Esophagus squamous epithelium (tissue), 5 donors: ENCODE measurements around the gene OLFML2A. TPM values are rescaled to one million over a fixed set of nuclear protein-coding genes. Genes with fewer than 3 reads are reported as not detected.

Experiments used
- DNase-seq: peaks from one replicate; lab custom pipeline; 2025; lab: John Stamatoyannopoulos, UW
- H3K27ac ChIP-seq, 4 donors: fragments of 200-600 bp; sonication (generic); one replicate each; pipeline ENCODE4 v1.5.1; 2016 to 2019; ENCODE audit warnings: mild to moderate bottlenecking in 1 of 4
- H3K27me3 ChIP-seq, 4 donors: fragments of 200-600 bp; sonication (generic); 1 replicate in 3 of 4; 2 replicates in 1 of 4; pipeline versions ENCODE4 v1.5.1 to v1.6.0; 2017 to 2021; ENCODE audit warnings: antibody characterized with exemption in 1 of 4
- H3K36me3 ChIP-seq, 3 donors: fragments of 200-600 bp; sonication (generic); one replicate each; pipeline ENCODE4 v1.5.1; 2016 to 2019
- H3K4me1 ChIP-seq, 3 donors: fragments of 200-600 bp; sonication (generic); one replicate each; pipeline ENCODE4 v1.5.1; 2017 to 2019
- H3K4me3 ChIP-seq, 4 donors: fragments of 200-600 bp; sonication (generic); 1 replicate in 3 of 4; 2 replicates in 1 of 4; pipeline ENCODE4 v1.5.1; 2016 to 2019; ENCODE audit warnings: mild to moderate bottlenecking in 2 of 4, moderate library complexity in 1 of 4
- H3K9me3 ChIP-seq, 3 donors: fragments of 200-600 bp; sonication (generic); one replicate each; pipeline ENCODE4 v1.5.1; 2016 to 2019
- POLR2A ChIP-seq, 4 donors: fragments of 450-650 bp; IDR thresholded peaks; one replicate each; pipeline ENCODE4 v1.6.1; 2017; ENCODE audit warnings: antibody characterized with exemption in 4 of 4, mild to moderate bottlenecking in 4 of 4, moderate library complexity in 3 of 4
- WGBS, 2 donors: methylation state at CpG; one replicate each; pipeline ENCODE4 v1.1.5; 2018; 5-methylcytosine and 5-hydroxymethylcytosine counted together
- intact Hi-C: fragments of 100-400 bp; cut with DNase I; formaldehyde crosslinking; loops from one replicate; pipeline ENCODE4 v1.15.0; 2022
- total RNA-seq, 4 donors: library from RNA; depleted of rRNA; stranded (reverse); fragments of >200 nt; gene quantifications; one replicate each; pipeline ENCODE4 v1.1.0, GENCODE V29; 2016
- TF ChIP-seq, protein P1 (sequence below), 6 experiments: fragments of 450-650 bp in 4 of 6; fragments of 200-600 bp in 2 of 6; sonication (generic) in 2 of 6; IDR thresholded peaks; one replicate each; pipeline ENCODE4 v1.5.1; 2016 to 2019; ENCODE audit warnings: antibody characterized with exemption in 6 of 6, mild to moderate bottlenecking in 4 of 6, moderate library complexity in 4 of 6
- donor health status: DM: yes; HTN: yes; CAD: no.

The OLFML2A gene
- total RNA-seq, 4 donors from 2014 or later = 9.0 to 21.7 (median 13.6) TPM

DNA sequence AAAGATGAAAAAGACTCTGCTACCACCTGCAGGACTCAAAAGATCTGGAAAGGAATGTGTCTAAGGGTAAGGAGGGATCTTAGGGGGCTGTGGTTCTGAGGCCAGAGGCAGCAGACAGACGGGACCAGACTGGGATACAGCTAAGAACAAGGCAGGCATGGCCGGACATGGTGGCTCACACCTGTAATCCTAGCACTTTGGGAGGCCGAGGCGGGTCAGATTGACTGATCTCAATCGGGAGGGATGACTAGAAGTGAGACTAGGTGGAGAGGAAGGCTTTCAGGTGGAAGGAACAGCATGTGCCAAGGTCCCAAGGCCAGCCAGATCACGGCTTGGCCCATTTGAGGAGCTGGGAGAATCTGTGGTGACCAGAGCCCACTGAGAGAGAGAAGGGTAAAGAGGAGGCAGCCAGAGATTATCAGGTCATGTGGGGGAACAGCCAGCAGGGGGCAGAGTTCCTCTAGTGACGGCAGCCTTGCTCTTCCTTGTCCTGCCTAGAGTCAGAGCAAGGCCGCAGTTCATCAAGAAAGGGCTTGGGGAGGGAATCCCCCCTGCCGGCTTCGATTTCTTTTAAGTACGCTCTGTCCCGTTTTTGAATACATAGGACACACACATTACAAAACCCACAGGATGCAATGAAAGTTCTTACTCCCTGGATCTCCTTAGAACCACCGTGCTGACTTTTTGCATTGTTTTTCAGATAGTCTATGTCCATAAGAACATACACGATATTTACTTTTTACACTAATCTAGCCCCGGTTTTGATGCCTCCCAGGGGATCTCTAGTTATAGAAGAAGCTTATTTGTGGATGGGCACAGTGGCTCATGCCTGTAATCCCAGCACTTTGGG is 2.6 kb upstream of the OLFML2A start:
- Histone ChIP-seq H3K4me3 (no peak overlapping the region), H3K4me1 (peaks cover 28 to 70% (median 31%) of the 10 kb centered on the region in 3 donors), H3K9me3 (no peaks in the 10 kb centered on the region), H3K27ac (peak overlapping the region in 1 of 4 donors; percentile 36), H3K36me3 (no peaks in the 10 kb centered on the region), H3K27me3 (peaks cover 0 to 31% (median 0%) of the 10 kb centered on the region in 4 donors)
- intact Hi-C loops = no loop called here
- TF ChIP-seq, protein P1, sequence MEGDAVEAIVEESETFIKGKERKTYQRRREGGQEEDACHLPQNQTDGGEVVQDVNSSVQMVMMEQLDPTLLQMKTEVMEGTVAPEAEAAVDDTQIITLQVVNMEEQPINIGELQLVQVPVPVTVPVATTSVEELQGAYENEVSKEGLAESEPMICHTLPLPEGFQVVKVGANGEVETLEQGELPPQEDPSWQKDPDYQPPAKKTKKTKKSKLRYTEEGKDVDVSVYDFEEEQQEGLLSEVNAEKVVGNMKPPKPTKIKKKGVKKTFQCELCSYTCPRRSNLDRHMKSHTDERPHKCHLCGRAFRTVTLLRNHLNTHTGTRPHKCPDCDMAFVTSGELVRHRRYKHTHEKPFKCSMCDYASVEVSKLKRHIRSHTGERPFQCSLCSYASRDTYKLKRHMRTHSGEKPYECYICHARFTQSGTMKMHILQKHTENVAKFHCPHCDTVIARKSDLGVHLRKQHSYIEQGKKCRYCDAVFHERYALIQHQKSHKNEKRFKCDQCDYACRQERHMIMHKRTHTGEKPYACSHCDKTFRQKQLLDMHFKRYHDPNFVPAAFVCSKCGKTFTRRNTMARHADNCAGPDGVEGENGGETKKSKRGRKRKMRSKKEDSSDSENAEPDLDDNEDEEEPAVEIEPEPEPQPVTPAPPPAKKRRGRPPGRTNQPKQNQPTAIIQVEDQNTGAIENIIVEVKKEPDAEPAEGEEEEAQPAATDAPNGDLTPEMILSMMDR (IDR thresholded peaks at IDR 0.05) = peak; percentile 50 to 93 (median 89)
- TF ChIP-seq POLR2A (IDR thresholded peaks at IDR 0.05) = no peak
- WGBS, 2 donors = 30% methylated on average over 15 of the region's 15 CpGs
- no peak for DNase-seq

DNA sequence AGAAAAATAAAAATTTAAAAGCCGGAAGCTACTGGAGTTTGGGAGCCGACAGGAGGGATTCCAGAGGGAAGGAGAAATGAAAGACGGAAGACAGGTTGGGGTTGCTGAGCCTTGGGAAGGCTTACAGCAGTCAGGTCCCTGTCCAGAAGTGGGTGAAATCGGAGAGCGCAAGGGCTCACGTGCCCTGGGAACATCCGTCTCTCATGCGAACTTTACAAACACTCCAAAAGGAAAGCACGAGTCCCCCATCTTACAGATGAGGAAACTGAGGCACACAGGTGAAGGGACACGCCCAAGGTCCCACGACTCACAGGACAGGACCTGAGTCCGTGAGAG is 347 bp upstream of the OLFML2A start:
- Histone ChIP-seq H3K4me3 (peak overlapping the region; percentile 58 to 81 (median 72)), H3K36me3 (no peaks in the 10 kb centered on the region), H3K9me3 (no peaks in the 10 kb centered on the region), H3K27me3 (peaks cover 0 to 13% (median 0%) of the 10 kb centered on the region in 4 donors), H3K4me1 (peaks cover 16 to 75% (median 31%) of the 10 kb centered on the region in 3 donors), H3K27ac (peak overlapping the region; percentile 70 to 83 (median 76))
- 10 to 19% methylated on average over 9 of the region's 12 CpGs for WGBS, 2 donors
- no peak for TF ChIP-seq POLR2A (IDR thresholded peaks at IDR 0.05)
- TF ChIP-seq, protein P1 (IDR thresholded peaks at IDR 0.05) = no peak
- no peak for DNase-seq
- intact Hi-C loops = no loop called here

DNA sequence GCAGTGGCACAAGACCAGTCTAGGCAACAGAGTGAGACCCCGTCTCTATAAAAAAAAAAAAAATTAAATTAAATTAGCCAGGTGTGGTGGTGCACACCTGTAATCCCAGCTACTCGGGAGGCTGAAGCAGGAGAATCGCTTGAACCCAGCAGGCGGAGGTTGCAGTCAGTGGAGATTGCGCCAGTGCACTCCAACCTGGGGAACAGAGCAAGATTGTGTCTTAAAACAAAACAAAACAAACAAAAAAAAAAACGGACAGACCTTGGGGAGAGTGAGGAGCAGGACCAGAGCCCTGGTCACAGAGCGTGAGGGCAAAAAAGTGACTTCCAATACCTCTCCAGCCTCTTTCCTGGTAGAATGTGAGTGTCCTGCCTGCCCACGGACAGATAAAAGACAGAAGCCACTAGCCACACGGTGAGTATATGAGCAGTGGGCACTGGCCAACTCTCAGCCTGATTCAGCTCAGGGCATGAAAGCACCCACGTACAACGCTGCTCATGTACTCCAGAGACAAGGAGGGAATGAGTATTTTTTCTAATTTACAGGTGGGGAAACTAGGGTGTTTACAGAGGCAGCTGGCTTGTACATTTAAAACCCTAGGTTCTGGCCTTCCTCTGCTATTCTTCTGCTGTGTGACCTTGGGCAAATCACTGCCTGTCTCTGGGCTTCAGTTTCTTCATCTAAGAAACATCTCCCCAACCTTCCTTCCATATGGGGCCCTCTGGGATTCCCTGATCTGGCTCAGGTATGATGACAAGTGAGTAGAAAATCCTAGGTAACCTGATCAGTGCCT is 1.8 kb downstream of the OLFML2A start:
- no peak for TF ChIP-seq POLR2A (IDR thresholded peaks at IDR 0.05)
- TF ChIP-seq, protein P1 (IDR thresholded peaks at IDR 0.05) = no peak
- H3K4me1 ChIP-seq = peaks cover 16 to 80% (median 32%) of the 10 kb centered on the region in 3 donors
- peak overlapping the region in 3 of 4 donors; percentile 52 to 80 (median 75) for H3K27ac ChIP-seq
- DNase-seq = no peak
- peak overlapping the region in 1 of 4 donors; percentile 34 for H3K4me3 ChIP-seq
- H3K9me3 ChIP-seq = no peaks in the 10 kb centered on the region
- intact Hi-C loops = no loop called here
- H3K27me3 ChIP-seq = peaks cover 0 to 13% (median 0%) of the 10 kb centered on the region in 4 donors
- 69 to 72% methylated on average over 11 of the region's 11 CpGs for WGBS, 2 donors
- no peaks in the 10 kb centered on the region for H3K36me3 ChIP-seq

DNA sequence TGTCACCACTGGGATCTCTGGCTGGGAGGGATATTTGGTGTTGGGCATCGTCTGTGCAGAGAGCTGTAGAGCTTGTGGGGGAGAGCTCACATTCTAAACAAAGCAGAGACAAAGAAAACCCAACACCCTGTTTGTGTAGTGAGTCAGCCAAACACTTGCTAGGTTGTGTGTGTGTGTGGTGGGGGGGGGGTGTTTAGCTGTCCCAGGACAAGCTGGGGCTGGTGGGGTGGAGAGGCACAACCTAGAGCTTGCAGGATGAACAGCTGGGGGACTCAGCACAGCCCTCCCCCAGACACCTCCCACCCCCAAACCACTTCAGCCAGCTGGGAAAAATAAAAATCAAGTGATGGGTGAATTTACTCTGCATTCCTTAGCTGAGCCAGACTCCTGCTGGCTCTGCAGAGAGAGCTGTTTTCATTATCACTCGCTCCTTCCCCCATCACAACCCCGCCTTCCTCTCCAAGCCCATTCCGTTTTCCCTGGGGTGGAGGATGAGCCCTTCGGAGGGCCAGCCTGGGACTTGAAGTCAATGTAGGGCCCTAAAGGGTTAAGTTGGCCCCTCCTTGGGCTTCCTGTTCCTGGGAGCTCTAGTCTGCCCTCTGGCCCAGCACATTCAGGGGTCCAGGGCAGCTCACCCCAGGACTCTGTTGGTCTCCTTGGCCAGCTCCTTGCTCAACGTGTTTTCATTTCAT is 2.6 kb downstream of the OLFML2A start:
- TF ChIP-seq POLR2A (IDR thresholded peaks at IDR 0.05) = no peak
- TF ChIP-seq, protein P1 (IDR thresholded peaks at IDR 0.05) = no peak
- peak overlapping the region in 1 of 4 donors; percentile 34 for H3K4me3 ChIP-seq

More for the DNA sequence above, 2.6 kb downstream of the OLFML2A start:
- H3K27me3 ChIP-seq = peaks cover 0 to 13% (median 0%) of the 10 kb centered on the region in 4 donors
- H3K9me3 ChIP-seq = no peaks in the 10 kb centered on the region
- peaks cover 15 to 84% (median 37%) of the 10 kb centered on the region in 3 donors for H3K4me1 ChIP-seq
- intact Hi-C loops = no loop called here
- WGBS, 2 donors = 14 to 22% methylated on average over 6 of the region's 6 CpGs
- peak overlapping the region in 3 of 4 donors; percentile 52 to 80 (median 75) for H3K27ac ChIP-seq
- no peaks in the 10 kb centered on the region for H3K36me3 ChIP-seq
- no peak for DNase-seq
